HEK293 (cell line): Measurements from ENCODE around the gene PIGL.

Experiments
- CTCF ChIA-PET: fragments of 350-600 bp; formaldehyde crosslinking; extraction: SDS; loops from one replicate; lab custom pipeline; 2021; ENCODE audit warnings: antibody characterized with exemption; lab: Yijun Ruan, JAX
- POLR2A ChIA-PET: fragments of 300-600 bp; formaldehyde crosslinking; extraction: SDS; loops from one replicate; lab custom pipeline; 2020; ENCODE audit warnings: antibody characterized with exemption, inconsistent platforms; lab: Yijun Ruan, JAX
- H3K27ac ChIP-seq: fragments of 200-500 bp; sonication (Bioruptor generic); 2 replicates; pipeline ENCODE4 v1.5.1; 2014; ENCODE audit warnings: low read depth, low read length, control low read depth, inconsistent platforms; ENCODE audit errors: extremely low read depth
- H3K36me3 ChIP-seq, 2 experiments: fragments of 200-500 bp in 1 of 2; sonication (Bioruptor generic) in 1 of 2; 1 replicate in 1 of 2; 2 replicates in 1 of 2; pipeline ENCODE4 v1.5.1; 2014 to 2017; ENCODE audit warnings: inconsistent platforms in 2 of 2, low read length in 2 of 2; ENCODE audit not compliant: control insufficient read depth in 2 of 2, insufficient read depth in 1 of 2
- H3K4me1 ChIP-seq: fragments of 200-500 bp; sonication (Bioruptor generic); 2 replicates; pipeline ENCODE4 v1.5.1; 2014; ENCODE audit warnings: mild to moderate bottlenecking, low read length, inconsistent platforms; ENCODE audit not compliant: control insufficient read depth, insufficient read depth
- H3K4me3 ChIP-seq: 2 replicates; pipeline ENCODE4 v1.5.1; 2011; ENCODE audit warnings: low read depth, mild to moderate bottlenecking, control low read depth, low read length, moderate library complexity
- H3K9me3 ChIP-seq: fragments of 200-500 bp; sonication (Bioruptor generic); 2 replicates; pipeline ENCODE4 v1.5.1; 2014; ENCODE audit warnings: low read depth, low read length, inconsistent platforms; ENCODE audit not compliant: control insufficient read depth, insufficient read depth
- BCL11A ChIP-seq: fragments of 450-650 bp; formaldehyde crosslinking; IDR thresholded peaks from 2 replicates; pipeline ENCODE4 v1.5.1; 2016; ENCODE audit warnings: low read depth, missing biosample characterization, missing genetic modification characterization
- EGR2 ChIP-seq: fragments of 450-650 bp; formaldehyde crosslinking; IDR thresholded peaks from 2 replicates; pipeline ENCODE4 v1.5.1; 2016; ENCODE audit warnings: low read depth, missing biosample characterization, missing genetic modification characterization
- FEZF1 ChIP-seq: fragments of 450-650 bp; formaldehyde crosslinking; IDR thresholded peaks from 2 replicates; pipeline ENCODE4 v1.5.1; 2016; ENCODE audit warnings: missing biosample characterization, missing genetic modification characterization
- REPIN1 ChIP-seq: fragments of 450-650 bp; formaldehyde crosslinking; IDR thresholded peaks from 2 replicates; pipeline ENCODE4 v1.5.1; 2017; ENCODE audit warnings: missing biosample characterization, missing genetic modification characterization, low read depth
- SCRT2 ChIP-seq: fragments of 450-650 bp; formaldehyde crosslinking; IDR thresholded peaks from 2 replicates; pipeline ENCODE4 v1.5.1; 2016; ENCODE audit warnings: missing biosample characterization, missing genetic modification characterization
- ZFHX2 ChIP-seq: fragments of 450-650 bp; formaldehyde crosslinking; conservative IDR thresholded peaks from 2 replicates; pipeline ENCODE4 v1.5.1; 2016; ENCODE audit warnings: missing biosample characterization, missing genetic modification characterization
- ZNF146 ChIP-seq: fragments of 450-650 bp; formaldehyde crosslinking; IDR thresholded peaks from 2 replicates; pipeline ENCODE4 v1.5.1; 2016; ENCODE audit warnings: missing biosample characterization, missing genetic modification characterization
- ZNF155 ChIP-seq: fragments of 450-650 bp; formaldehyde crosslinking; IDR thresholded peaks from 2 replicates; pipeline ENCODE4 v1.5.1; 2016; ENCODE audit warnings: missing biosample characterization, missing genetic modification characterization
- ZNF157 ChIP-seq: fragments of 450-650 bp; formaldehyde crosslinking; IDR thresholded peaks from 2 replicates; pipeline ENCODE4 v1.5.1; 2016; ENCODE audit warnings: missing biosample characterization, missing genetic modification characterization
- ZNF311 ChIP-seq: fragments of 450-650 bp; formaldehyde crosslinking; IDR thresholded peaks from 2 replicates; pipeline ENCODE4 v1.5.1; 2017; ENCODE audit warnings: missing biosample characterization, missing genetic modification characterization, borderline replicate concordance
- ZNF473 ChIP-seq: fragments of 450-650 bp; formaldehyde crosslinking; IDR thresholded peaks from 2 replicates; pipeline ENCODE4 v1.5.1; 2017; ENCODE audit warnings: missing biosample characterization, missing genetic modification characterization
- ZNF48 ChIP-seq: fragments of 450-650 bp; formaldehyde crosslinking; IDR thresholded peaks from 2 replicates; pipeline ENCODE4 v1.5.1; 2016; ENCODE audit warnings: missing biosample characterization, missing genetic modification characterization
- ZNF571 ChIP-seq: fragments of 450-650 bp; formaldehyde crosslinking; IDR thresholded peaks from 2 replicates; pipeline ENCODE4 v1.5.0; 2017; ENCODE audit warnings: missing biosample characterization, missing genetic modification characterization
- ZNF830 ChIP-seq: fragments of 450-650 bp; IDR thresholded peaks from 2 replicates; pipeline ENCODE4 v1.5.0; 2018; ENCODE audit warnings: missing biosample characterization, missing genetic modification characterization, low read depth, mild to moderate bottlenecking, moderate library complexity
- TF ChIP-seq, protein P1 (sequence below): fragments of 450-650 bp; formaldehyde crosslinking; IDR thresholded peaks from 2 replicates; pipeline ENCODE4 v1.5.1; 2016; ENCODE audit warnings: missing biosample characterization, missing genetic modification characterization
- TF ChIP-seq, protein P2 (sequence below): IDR thresholded peaks from 2 replicates; pipeline ENCODE4 v1.6.1; 2011; ENCODE audit warnings: mild to moderate bottlenecking, low read depth, low read length, borderline replicate concordance
- TF ChIP-seq, protein P3 (sequence below): sonication (generic); formaldehyde crosslinking; IDR thresholded peaks from 2 replicates; pipeline ENCODE4 v1.8.1; 2022; ENCODE audit warnings: mild to moderate bottlenecking, moderate library complexity, missing genetic modification reagents
- TF ChIP-seq, protein P4 (sequence below): fragments of 450-650 bp; IDR thresholded peaks from 2 replicates; pipeline ENCODE4 v1.5.1; 2018; ENCODE audit warnings: missing biosample characterization, mild to moderate bottlenecking, missing genetic modification characterization
- TF ChIP-seq, protein P5 (sequence below): fragments of 450-650 bp; formaldehyde crosslinking; IDR thresholded peaks from 2 replicates; pipeline ENCODE4 v1.5.1; 2017; ENCODE audit warnings: missing biosample characterization, missing genetic modification characterization

The PIGL gene

DNA sequence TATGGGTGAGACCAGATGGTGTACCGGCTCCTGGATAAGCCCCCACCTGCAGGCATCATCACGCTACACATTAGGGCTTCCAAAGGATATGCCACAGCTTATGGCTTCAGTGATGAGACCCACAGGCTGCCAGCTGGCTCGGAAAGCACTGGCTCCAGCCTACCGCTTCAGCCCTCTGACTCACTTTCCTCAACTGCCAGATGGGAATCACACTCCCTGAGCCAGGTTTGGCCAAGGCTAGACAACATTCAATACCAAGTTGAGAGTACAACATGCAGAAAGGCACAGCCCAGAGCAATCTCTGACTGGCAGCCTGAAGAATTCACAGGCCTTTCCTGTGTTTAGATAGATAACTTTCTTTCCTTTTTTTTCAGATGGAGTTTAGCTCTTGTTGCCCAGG is 126.0 kb downstream of the PIGL start (continued):
- TF ChIP-seq, protein P1, sequence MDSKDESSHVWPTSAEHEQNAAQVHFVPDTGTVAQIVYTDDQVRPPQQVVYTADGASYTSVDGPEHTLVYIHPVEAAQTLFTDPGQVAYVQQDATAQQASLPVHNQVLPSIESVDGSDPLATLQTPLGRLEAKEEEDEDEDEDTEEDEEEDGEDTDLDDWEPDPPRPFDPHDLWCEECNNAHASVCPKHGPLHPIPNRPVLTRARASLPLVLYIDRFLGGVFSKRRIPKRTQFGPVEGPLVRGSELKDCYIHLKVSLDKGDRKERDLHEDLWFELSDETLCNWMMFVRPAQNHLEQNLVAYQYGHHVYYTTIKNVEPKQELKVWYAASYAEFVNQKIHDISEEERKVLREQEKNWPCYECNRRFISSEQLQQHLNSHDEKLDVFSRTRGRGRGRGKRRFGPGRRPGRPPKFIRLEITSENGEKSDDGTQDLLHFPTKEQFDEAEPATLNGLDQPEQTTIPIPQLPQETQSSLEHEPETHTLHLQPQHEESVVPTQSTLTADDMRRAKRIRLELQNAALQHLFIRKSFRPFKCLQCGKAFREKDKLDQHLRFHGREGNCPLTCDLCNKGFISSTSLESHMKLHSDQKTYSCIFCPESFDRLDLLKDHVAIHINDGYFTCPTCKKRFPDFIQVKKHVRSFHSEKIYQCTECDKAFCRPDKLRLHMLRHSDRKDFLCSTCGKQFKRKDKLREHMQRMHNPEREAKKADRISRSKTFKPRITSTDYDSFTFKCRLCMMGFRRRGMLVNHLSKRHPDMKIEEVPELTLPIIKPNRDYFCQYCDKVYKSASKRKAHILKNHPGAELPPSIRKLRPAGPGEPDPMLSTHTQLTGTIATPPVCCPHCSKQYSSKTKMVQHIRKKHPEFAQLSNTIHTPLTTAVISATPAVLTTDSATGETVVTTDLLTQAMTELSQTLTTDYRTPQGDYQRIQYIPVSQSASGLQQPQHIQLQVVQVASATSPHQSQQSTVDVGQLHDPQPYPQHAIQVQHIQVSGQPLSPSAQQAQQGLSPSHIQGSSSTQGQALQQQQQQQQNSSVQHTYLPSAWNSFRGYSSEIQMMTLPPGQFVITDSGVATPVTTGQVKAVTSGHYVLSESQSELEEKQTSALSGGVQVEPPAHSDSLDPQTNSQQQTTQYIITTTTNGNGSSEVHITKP (tag by site-specific recombination) = no peak
- no peak for TF ChIP-seq ZNF571 (tag by site-specific recombination)

DNA sequence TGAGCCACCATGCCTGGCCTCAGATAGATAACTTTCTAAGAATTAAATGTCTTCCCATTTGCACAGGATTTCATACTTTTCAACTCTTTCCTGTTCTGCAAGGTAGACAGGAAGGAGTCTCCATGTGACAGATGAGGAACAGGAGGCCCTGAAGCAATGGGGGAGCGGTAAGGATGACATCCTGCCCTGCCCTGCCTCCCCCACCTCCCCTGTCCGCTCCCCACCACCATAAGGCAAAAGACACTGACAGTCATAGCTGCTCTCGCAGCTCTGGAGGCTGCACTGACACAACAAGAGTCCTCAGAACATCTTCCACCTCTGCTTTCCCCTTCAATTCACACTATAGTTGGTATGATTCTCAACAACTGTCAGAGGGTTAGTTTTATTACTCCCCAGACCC is 126.6 kb downstream of the PIGL start:
- H3K27ac ChIP-seq = no peak overlapping the region
- ChIA-PET POLR2A (interaction anchor here (0.6 to 1.6 kb wide), 4 partner anchors 8 to 95 kb away, joined by 3 to 5 read pairs (median 3); no protein-coding TSS in a partner anchor), CTCF (interaction anchor here (0.6 to 2.3 kb wide), 3 partner anchors 9 to 62 kb away, joined by 3 to 9 read pairs (median 3); partner anchors contain the start of gene CENPV)

DNA sequence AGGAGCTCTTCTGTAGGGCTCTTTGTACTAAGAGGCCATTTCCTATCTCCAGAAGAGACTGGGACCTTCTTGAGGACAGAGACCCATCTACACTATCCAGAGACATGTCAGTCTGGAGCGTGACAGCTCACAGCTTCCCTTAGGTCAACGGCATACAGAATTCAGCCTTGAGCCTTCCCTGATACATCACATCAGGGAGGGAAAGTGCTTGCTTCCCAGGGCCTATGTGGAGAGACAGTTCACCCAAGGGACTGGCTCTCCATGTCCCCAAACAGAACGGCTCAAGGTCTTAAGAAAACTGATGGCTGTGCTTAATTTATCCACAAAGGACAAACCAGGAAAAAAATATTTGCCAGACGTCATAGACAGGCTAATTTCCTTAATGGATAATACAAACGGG is 128.6 kb downstream of the PIGL start:
- POLR2A ChIA-PET = no interaction called here
- no peak overlapping the region for H3K4me3 ChIP-seq
- no peak for TF ChIP-seq ZFHX2
- no peak for TF ChIP-seq ZNF830 (tag by site-specific recombination)
- TF ChIP-seq FEZF1 (tag by site-specific recombination) = no peak
- TF ChIP-seq, protein P2, sequence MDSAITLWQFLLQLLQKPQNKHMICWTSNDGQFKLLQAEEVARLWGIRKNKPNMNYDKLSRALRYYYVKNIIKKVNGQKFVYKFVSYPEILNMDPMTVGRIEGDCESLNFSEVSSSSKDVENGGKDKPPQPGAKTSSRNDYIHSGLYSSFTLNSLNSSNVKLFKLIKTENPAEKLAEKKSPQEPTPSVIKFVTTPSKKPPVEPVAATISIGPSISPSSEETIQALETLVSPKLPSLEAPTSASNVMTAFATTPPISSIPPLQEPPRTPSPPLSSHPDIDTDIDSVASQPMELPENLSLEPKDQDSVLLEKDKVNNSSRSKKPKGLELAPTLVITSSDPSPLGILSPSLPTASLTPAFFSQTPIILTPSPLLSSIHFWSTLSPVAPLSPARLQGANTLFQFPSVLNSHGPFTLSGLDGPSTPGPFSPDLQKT = no peak
- TF ChIP-seq, protein P3, sequence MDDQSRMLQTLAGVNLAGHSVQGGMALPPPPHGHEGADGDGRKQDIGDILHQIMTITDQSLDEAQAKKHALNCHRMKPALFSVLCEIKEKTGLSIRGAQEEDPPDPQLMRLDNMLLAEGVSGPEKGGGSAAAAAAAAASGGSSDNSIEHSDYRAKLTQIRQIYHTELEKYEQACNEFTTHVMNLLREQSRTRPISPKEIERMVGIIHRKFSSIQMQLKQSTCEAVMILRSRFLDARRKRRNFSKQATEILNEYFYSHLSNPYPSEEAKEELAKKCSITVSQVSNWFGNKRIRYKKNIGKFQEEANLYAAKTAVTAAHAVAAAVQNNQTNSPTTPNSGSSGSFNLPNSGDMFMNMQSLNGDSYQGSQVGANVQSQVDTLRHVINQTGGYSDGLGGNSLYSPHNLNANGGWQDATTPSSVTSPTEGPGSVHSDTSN (CRISPR knock-in tag) = no peak
- TF ChIP-seq ZNF157 (tag by site-specific recombination) = no peak
- no peak for TF ChIP-seq ZNF311 (tag by site-specific recombination)
- no peak for TF ChIP-seq ZNF48 (tag by site-specific recombination)
- no peak for TF ChIP-seq BCL11A (tag by site-specific recombination)
- TF ChIP-seq ZNF473 (tag by site-specific recombination) = no peak
- no peak for TF ChIP-seq REPIN1 (tag by site-specific recombination)
- TF ChIP-seq, protein P1 (tag by site-specific recombination) = no peak
- TF ChIP-seq, protein P4, sequence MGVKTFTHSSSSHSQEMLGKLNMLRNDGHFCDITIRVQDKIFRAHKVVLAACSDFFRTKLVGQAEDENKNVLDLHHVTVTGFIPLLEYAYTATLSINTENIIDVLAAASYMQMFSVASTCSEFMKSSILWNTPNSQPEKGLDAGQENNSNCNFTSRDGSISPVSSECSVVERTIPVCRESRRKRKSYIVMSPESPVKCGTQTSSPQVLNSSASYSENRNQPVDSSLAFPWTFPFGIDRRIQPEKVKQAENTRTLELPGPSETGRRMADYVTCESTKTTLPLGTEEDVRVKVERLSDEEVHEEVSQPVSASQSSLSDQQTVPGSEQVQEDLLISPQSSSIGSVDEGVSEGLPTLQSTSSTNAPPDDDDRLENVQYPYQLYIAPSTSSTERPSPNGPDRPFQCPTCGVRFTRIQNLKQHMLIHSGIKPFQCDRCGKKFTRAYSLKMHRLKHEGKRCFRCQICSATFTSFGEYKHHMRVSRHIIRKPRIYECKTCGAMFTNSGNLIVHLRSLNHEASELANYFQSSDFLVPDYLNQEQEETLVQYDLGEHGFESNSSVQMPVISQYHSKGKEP (tag by site-specific recombination) = no peak
- TF ChIP-seq, protein P5, sequence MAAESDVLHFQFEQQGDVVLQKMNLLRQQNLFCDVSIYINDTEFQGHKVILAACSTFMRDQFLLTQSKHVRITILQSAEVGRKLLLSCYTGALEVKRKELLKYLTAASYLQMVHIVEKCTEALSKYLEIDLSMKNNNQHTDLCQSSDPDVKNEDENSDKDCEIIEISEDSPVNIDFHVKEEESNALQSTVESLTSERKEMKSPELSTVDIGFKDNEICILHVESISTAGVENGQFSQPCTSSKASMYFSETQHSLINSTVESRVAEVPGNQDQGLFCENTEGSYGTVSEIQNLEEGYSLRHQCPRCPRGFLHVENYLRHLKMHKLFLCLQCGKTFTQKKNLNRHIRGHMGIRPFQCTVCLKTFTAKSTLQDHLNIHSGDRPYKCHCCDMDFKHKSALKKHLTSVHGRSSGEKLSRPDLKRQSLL (tag by site-specific recombination) = no peak
- TF ChIP-seq ZNF155 (tag by site-specific recombination) = no peak

More for the DNA sequence above, 126.6 kb downstream of the PIGL start:
- H3K9me3 ChIP-seq = no peaks in the 10 kb centered on the region
- H3K4me3 ChIP-seq = no peak overlapping the region
- H3K36me3 ChIP-seq = peaks cover 47 to 50% of the 10 kb centered on the region in 2 experiments
- TF ChIP-seq EGR2 (tag by site-specific recombination) = no peak
- TF ChIP-seq ZNF146 (tag by site-specific recombination) = no peak
- no peak for TF ChIP-seq ZNF830 (tag by site-specific recombination)
- TF ChIP-seq SCRT2 = no peak
- no peaks in the 10 kb centered on the region for H3K4me1 ChIP-seq

More for the DNA sequence above, 128.6 kb downstream of the PIGL start:
- H3K36me3 ChIP-seq = peaks cover 56 to 64% of the 10 kb centered on the region in 2 experiments
- CTCF ChIA-PET = interaction anchor here (2.3 kb wide), 1 partner anchor 18 kb away, joined by 9 read pairs; no protein-coding TSS in a partner anchor
- H3K4me1 ChIP-seq = no peaks in the 10 kb centered on the region
- H3K27ac ChIP-seq = no peak overlapping the region
- no peaks in the 10 kb centered on the region for H3K9me3 ChIP-seq
